ENCODE data around the gene ZNF423. TPM values are rescaled to one million over a fixed set of nuclear protein-coding genes. Genes with fewer than 3 reads are reported as not detected.
A peak's percentile ranks its signal among the peaks of the same experiment; 100 is the strongest.

The ZNF423 gene
- total RNA-seq, 4 donors from 2014 or later = 7.0 to 19.7 (median 8.4) TPM

- no peaks in the 10 kb centered on the region for H3K9me3 ChIP-seq
- H3K27ac ChIP-seq = no peak overlapping the region
- peaks cover 0 to 13% (median 0%) of the 10 kb centered on the region in 3 donors for H3K4me1 ChIP-seq
- 51% methylated on average over 4 of the region's 5 CpGs; no CpG with 5 or more reads in 1 of the 2 donors for WGBS, 2 donors (ENCODE audit: low coverage in 1 of 2)
- no peak overlapping the region for H3K4me3 ChIP-seq
- TF ChIP-seq CTCF (IDR thresholded peaks at IDR 0.05) (no peak), EP300 (IDR thresholded peaks at IDR 0.05) (no peak), POLR2A (IDR thresholded peaks at IDR 0.05) (no peak), POLR2AphosphoS5 (IDR thresholded peaks at IDR 0.05) (no peak)
- H3K27me3 ChIP-seq = peaks cover 23% of the 10 kb centered on the region
- ATAC-seq = no peak
- no peaks in the 10 kb centered on the region for H3K36me3 ChIP-seq
Measured at GRCh38 chr16:49442805-49443204, 413.1 kb downstream of the ZNF423 start.

GRCh38 chr16:49441366-49441780 is 414.5 kb downstream of the ZNF423 start:
- Histone ChIP-seq H3K9me3 (no peaks in the 10 kb centered on the region), H3K4me3 (peak overlapping the region in 1 of 2 donors; percentile 6), H3K27me3 (peaks cover 23% of the 10 kb centered on the region), H3K27ac (no peak overlapping the region), H3K4me1 (peaks cover 0 to 13% (median 0%) of the 10 kb centered on the region in 3 donors), H3K36me3 (no peaks in the 10 kb centered on the region)
- no peak for TF ChIP-seq POLR2AphosphoS5 (IDR thresholded peaks at IDR 0.05)
- TF ChIP-seq CTCF (IDR thresholded peaks at IDR 0.05) = no peak
- TF ChIP-seq EP300 (IDR thresholded peaks at IDR 0.05) = no peak
- peak; percentile 36 for ATAC-seq
- WGBS, 2 donors (ENCODE audit: low coverage in 1 of 2) = 18 to 27% methylated on average over 5 to 6 of the region's 18 CpGs

GRCh38 chr16:49440156-49441065 is 415.5 kb downstream of the ZNF423 start:
- ATAC-seq = no peak
- no peak overlapping the region for H3K4me3 ChIP-seq
- H3K4me1 ChIP-seq = peaks cover 0 to 13% (median 0%) of the 10 kb centered on the region in 3 donors
- no peak overlapping the region for H3K27ac ChIP-seq
- no peak for TF ChIP-seq CTCF (IDR thresholded peaks at IDR 0.05)
- no peak for TF ChIP-seq EP300 (IDR thresholded peaks at IDR 0.05)
- no peak for TF ChIP-seq POLR2A (IDR thresholded peaks at IDR 0.05)
- TF ChIP-seq POLR2AphosphoS5 (IDR thresholded peaks at IDR 0.05) = no peak
- peaks cover 27% of the 10 kb centered on the region for H3K27me3 ChIP-seq
- H3K9me3 ChIP-seq = no peaks in the 10 kb centered on the region
- WGBS, 2 donors (ENCODE audit: low coverage in 1 of 2) = 67 to 83% methylated on average over 1 to 2 of the region's 20 CpGs
- no peaks in the 10 kb centered on the region for H3K36me3 ChIP-seq

- no peak for ATAC-seq
- H3K4me3 ChIP-seq = no peak overlapping the region
- H3K9me3 ChIP-seq = no peaks in the 10 kb centered on the region
- H3K27me3 ChIP-seq = peaks cover 28% of the 10 kb centered on the region
- 80% methylated on average over 1 of the region's 4 CpGs; no CpG with 5 or more reads in 1 of the 2 donors for WGBS, 2 donors (ENCODE audit: low coverage in 1 of 2)
- no peak for TF ChIP-seq POLR2AphosphoS5 (IDR thresholded peaks at IDR 0.05)
- no peak for TF ChIP-seq POLR2A (IDR thresholded peaks at IDR 0.05)
- TF ChIP-seq EP300 (IDR thresholded peaks at IDR 0.05) = no peak
- no peak for TF ChIP-seq CTCF (IDR thresholded peaks at IDR 0.05)
- no peak overlapping the region for H3K27ac ChIP-seq
- H3K36me3 ChIP-seq = no peaks in the 10 kb centered on the region
- H3K4me1 ChIP-seq = peaks cover 0 to 13% (median 0%) of the 10 kb centered on the region in 3 donors
Measured at GRCh38 chr16:49439676-49440075, 416.2 kb downstream of the ZNF423 start.

- ATAC-seq = no peak
- Histone ChIP-seq H3K27me3 (peaks cover 28% of the 10 kb centered on the region), H3K27ac (no peak overlapping the region), H3K36me3 (no peaks in the 10 kb centered on the region), H3K9me3 (no peaks in the 10 kb centered on the region), H3K4me3 (no peak overlapping the region), H3K4me1 (peaks cover 0 to 13% (median 0%) of the 10 kb centered on the region in 3 donors)
- TF ChIP-seq POLR2AphosphoS5 (IDR thresholded peaks at IDR 0.05) (no peak), POLR2A (IDR thresholded peaks at IDR 0.05) (no peak), EP300 (IDR thresholded peaks at IDR 0.05) (no peak), CTCF (IDR thresholded peaks at IDR 0.05) (no peak)
- 67 to 81% methylated on average over 4 to 5 of the region's 7 CpGs for WGBS, 2 donors (ENCODE audit: low coverage in 1 of 2)
Measured at GRCh38 chr16:49439050-49439449, 416.9 kb downstream of the ZNF423 start.
